Heart left ventricle (tissue), 16 donors: ENCODE results near the gene BCAM. TPM values are rescaled to one million over a fixed set of nuclear protein-coding genes. Genes with fewer than 3 reads are reported as not detected.
A peak's percentile ranks its signal among the peaks of the same experiment; 100 is the strongest.

Source experiments
- ATAC-seq, 4 donors: fragments of 200-7000 bp; cut with Tn5 transposase; one replicate each; pipeline ENCODE4 v1.9.1; 2020 to 2022; ENCODE audit warnings: moderate library complexity in 4 of 4, mild to moderate bottlenecking in 3 of 4, moderate number of reproducible peaks in 1 of 4
- DNase-seq, 5 donors: peaks; one replicate each; pipeline ENCODE4 v3.0.0-alpha.2; 2020
- H3K27ac ChIP-seq, 12 donors: fragments of 200-600 bp; sonication (generic) in 4 of 12; one replicate each; pipeline versions ENCODE4 v1.5.0 to v1.8.0; 2016 to 2022; ENCODE audit warnings: mild to moderate bottlenecking in 2 of 12
- H3K27me3 ChIP-seq, 9 donors: fragments of 200-600 bp; sonication (generic) in 2 of 9; one replicate each; pipeline versions ENCODE4 v1.5.1 to v1.8.0; 2016 to 2022; ENCODE audit warnings: mild to moderate bottlenecking in 3 of 9
- H3K36me3 ChIP-seq, 9 donors: fragments of 200-600 bp; sonication (generic) in 2 of 9; one replicate each; pipeline versions ENCODE4 v1.5.0 to v1.8.0; 2018 to 2022; ENCODE audit warnings: mild to moderate bottlenecking in 2 of 9
- H3K4me1 ChIP-seq, 12 donors: fragments of 200-600 bp; sonication (generic) in 4 of 12; one replicate each; pipeline versions ENCODE4 v1.5.0 to v1.8.0; 2016 to 2022; ENCODE audit warnings: mild to moderate bottlenecking in 3 of 12
- H3K4me3 ChIP-seq, 12 donors: fragments of 200-600 bp; sonication (generic) in 4 of 12; one replicate each; pipeline versions ENCODE4 v1.5.0 to v1.8.0; 2017 to 2022; ENCODE audit warnings: mild to moderate bottlenecking in 9 of 12, moderate library complexity in 4 of 12
- H3K9me3 ChIP-seq, 12 donors: fragments of 200-600 bp; sonication (generic) in 4 of 12; one replicate each; pipeline versions ENCODE4 v1.5.0 to v1.8.0; 2016 to 2022; ENCODE audit warnings: mild to moderate bottlenecking in 1 of 12
- CTCF ChIP-seq, 12 donors: fragments of 200-600 bp; sonication (generic) in 4 of 12; IDR thresholded peaks; one replicate each; pipeline versions ENCODE4 v1.5.0 to v1.8.0; 2018 to 2022; ENCODE audit warnings: antibody characterized with exemption in 12 of 12, mild to moderate bottlenecking in 5 of 12
- POLR2A ChIP-seq, 2 donors: fragments of 450-650 bp; IDR thresholded peaks; one replicate each; pipeline ENCODE4 v1.6.1; 2017; ENCODE audit warnings: antibody characterized with exemption in 2 of 2, mild to moderate bottlenecking in 2 of 2, moderate library complexity in 2 of 2
- WGBS, 4 donors: extraction: QIAGEN DNeasy Blood & Tissue Kit in 2 of 4; methylation state at CpG; one replicate each; pipeline versions ENCODE4 v1.1.5 to v1.1.7; 2013 to 2018; 5-methylcytosine and 5-hydroxymethylcytosine counted together
- intact Hi-C, 10 donors: fragments of 100-400 bp; cut with DNase I; formaldehyde crosslinking; loops; one replicate each; pipeline versions ENCODE4 v1.11.1 to v1.14.2; 2022
- polyA plus RNA-seq, 2 donors: library from polyadenylated mRNA; stranded (reverse); fragments of 200-250 nt; gene quantifications; one replicate each; pipeline ENCODE4 v1.2.3, GENCODE V29; 2013
- total RNA-seq, 9 donors: library from RNA; depleted of rRNA in 2 of 9; stranded (reverse); fragments of >200 nt in 2 of 9; fragmentation: NEBNext Ultra II Directional in 3 of 9; extraction: Animal tissue kit (Norgen Biotek cat#: 25700) in 3 of 9; gene quantifications; one replicate each; pipeline versions ENCODE4 v1.1.0 to v1.2.4, GENCODE V29; 2016 to 2023
- donor health status: ischemic (EF 13 %, LVEDD 7.1; RV severe dilation, severe dysfunction).
- donor health status: healthy with polysubstance abuse.
- donor health status: DM: no; HTN: yes; CAD: no.
- donor health status: DM: no; HTN: no; CAD: no.
- donor health status: ischemic (EF 25% LVEDD 6.9; RV normal size, moderate dysfunction).
- donor health status: ischemic (EF 25% LVEDD 5.7; RV mildly dilated, moderate dysfunction).
- donor health status: healthy.
- donor health status: DM: yes; HTN: yes; CAD: no.
- donor health status: ischemic (EF 35%, LVEDD 5.7; RV mildly dilated, moderate dysfunction).
- donor health status: nonischemic (EF 11% LVEDD 7.7; RV severe dilation, severe dysfunction).
- donor health status: DM: yes; HTN: yes; CAD: no.
- donor health status: PGD.
- donor health status: ischemic (EF 29% LVEDD 5.4; RV normal size, mild dysfunction).
- donor health status: nonischemic (EF 23%, LVEDD 6.1; RV moderate dilation, normal function).

The BCAM gene
- total and polyA plus RNA-seq, 11 donors, result 50.9 to 160 (median 94.3) TPM

DNA sequence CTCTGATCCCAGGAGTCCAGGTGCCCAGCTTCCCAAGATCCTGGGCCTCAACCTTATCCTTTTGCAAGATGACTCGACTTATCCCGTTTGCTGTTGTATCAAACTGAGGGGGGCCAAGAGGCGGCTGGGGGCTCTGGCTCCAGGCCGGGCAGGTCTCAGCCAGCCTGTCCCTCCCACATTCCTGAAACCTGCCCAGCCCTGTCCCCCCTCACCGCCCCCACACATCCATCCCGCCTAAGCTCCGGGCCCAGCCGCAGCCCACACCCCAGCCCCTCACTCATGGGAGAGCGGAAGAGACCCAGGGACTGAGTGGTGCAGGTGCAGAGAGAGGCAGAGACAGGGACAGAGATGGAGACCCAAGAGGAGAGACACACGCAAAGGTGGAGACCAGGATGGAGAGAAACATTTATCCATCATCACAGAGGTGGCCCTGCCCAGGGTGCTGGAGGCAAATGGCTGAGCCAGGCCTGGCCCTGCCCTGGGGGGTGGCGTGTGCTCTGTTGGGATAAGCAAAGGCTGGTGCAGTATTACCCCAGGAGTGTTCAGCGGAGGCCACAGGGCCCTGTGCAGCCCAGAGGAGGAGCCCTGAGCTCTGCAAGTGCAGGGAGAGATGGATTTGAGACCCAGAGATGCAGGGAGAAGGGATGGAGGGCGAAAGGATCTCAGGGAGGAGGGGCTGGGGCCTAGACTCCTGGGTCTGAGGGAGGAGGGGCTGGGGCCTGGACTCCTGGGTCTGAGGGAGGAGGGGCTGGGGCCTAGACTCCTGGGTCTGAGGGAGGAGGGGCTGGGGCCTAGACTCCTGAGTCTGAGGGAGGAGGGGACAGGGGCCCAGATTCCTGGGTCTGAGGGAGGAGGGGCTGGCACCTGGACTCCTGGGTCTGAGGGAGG lies 1.6 kb downstream of the BCAM start:
- no peak for TF ChIP-seq CTCF (IDR thresholded peaks at IDR 0.05)
- no peak for TF ChIP-seq POLR2A (IDR thresholded peaks at IDR 0.05)
- ATAC-seq, result no peak
- Histone ChIP-seq H3K4me3 (peak overlapping the region in 11 of 12 donors; percentile 4 to 94 (median 79)), H3K27me3 (peaks cover 0 to 8% (median 0%) of the 10 kb centered on the region in 9 donors), H3K4me1 (peaks cover 0 to 50% (median 22%) of the 10 kb centered on the region in 12 donors), H3K9me3 (no peaks in the 10 kb centered on the region), H3K36me3 (peaks cover 0 to 43% (median 27%) of the 10 kb centered on the region in 9 donors), H3K27ac (peak overlapping the region in 9 of 12 donors; percentile 1 to 97 (median 87))
- intact Hi-C loops, result no loop called here
- DNase-seq, result no peak
- WGBS, 4 donors, result 50 to 68% (median 56%) methylated on average over 11 to 13 of the region's 13 CpGs

GRCh38 chr19:44811122-44811419 lies 2.2 kb downstream of the BCAM start:
- Histone ChIP-seq H3K4me3 (peak overlapping the region in 4 of 12 donors; percentile 15 to 91 (median 74)), H3K4me1 (peaks cover 0 to 50% (median 22%) of the 10 kb centered on the region in 12 donors), H3K27ac (peak overlapping the region in 2 of 12 donors; percentile 4 to 82), H3K27me3 (peaks cover 0 to 8% (median 0%) of the 10 kb centered on the region in 9 donors), H3K9me3 (no peaks in the 10 kb centered on the region), H3K36me3 (peaks cover 0 to 47% (median 27%) of the 10 kb centered on the region in 9 donors)
- ATAC-seq (no peak), DNase-seq (no peak)
- WGBS, 4 donors, result 85 to 93% (median 87%) methylated on average over 6 to 7 of the region's 7 CpGs
- intact Hi-C loops, result no loop called here
- no peak for TF ChIP-seq POLR2A (IDR thresholded peaks at IDR 0.05)
- TF ChIP-seq CTCF (IDR thresholded peaks at IDR 0.05), result no peak

GRCh38 chr19:44812142-44812718 lies 3.3 kb downstream of the BCAM start:
- H3K9me3 ChIP-seq, result no peaks in the 10 kb centered on the region
- ATAC-seq, result no peak

More at GRCh38 chr19:44812142-44812718, 3.3 kb downstream of the BCAM start:
- peak overlapping the region in 1 of 12 donors; percentile 19 for H3K27ac ChIP-seq
- H3K4me1 ChIP-seq, result peaks cover 0 to 50% (median 22%) of the 10 kb centered on the region in 12 donors
- no peak for TF ChIP-seq POLR2A (IDR thresholded peaks at IDR 0.05)
- TF ChIP-seq CTCF (IDR thresholded peaks at IDR 0.05), result no peak
- intact Hi-C loops, result no loop called here
- H3K27me3 ChIP-seq, result peaks cover 0 to 8% (median 0%) of the 10 kb centered on the region in 9 donors
- 88 to 93% (median 92%) methylated on average over 26 to 28 of the region's 28 CpGs for WGBS, 4 donors
- no peak overlapping the region for H3K4me3 ChIP-seq
- peaks cover 0 to 49% (median 27%) of the 10 kb centered on the region in 9 donors for H3K36me3 ChIP-seq
- no peak for DNase-seq
